LNCaP clone FGC (cell line): ENCODE data around the gene SPPL3.
A peak's percentile ranks its signal among the peaks of the same experiment; 100 is the strongest.

Source experiments
- DNase-seq: peaks from one replicate; pipeline ENCODE4 v3.0.0-alpha.2; 2011; ENCODE audit warnings: low read depth
- H3K4me3 ChIP-seq: 2 replicates; pipeline ENCODE4 v1.5.1; 2011; ENCODE audit warnings: mild to moderate bottlenecking, low read depth, low read length, control low read depth
- CTCF ChIP-seq: IDR thresholded peaks from 2 replicates; pipeline ENCODE4 v1.5.1; 2012; ENCODE audit warnings: mild to moderate bottlenecking; ENCODE audit not compliant: control insufficient read depth, insufficient read depth; ENCODE audit errors: extremely low read depth

SPPL3 gene

GRCh38 chr12:120720987-120721801 lies 183.0 kb downstream of the SPPL3 start:
- no peak for DNase-seq
- no peak for TF ChIP-seq CTCF
- no peak overlapping the region for H3K4me3 ChIP-seq

GRCh38 chr12:120720234-120720986 lies 183.7 kb downstream of the SPPL3 start:
- no peak for TF ChIP-seq CTCF
- DNase-seq = no peak
- no peak overlapping the region for H3K4me3 ChIP-seq

GRCh38 chr12:120719496-120720233 lies 184.5 kb downstream of the SPPL3 start:
- H3K4me3 ChIP-seq = no peak overlapping the region
- no peak for DNase-seq
- TF ChIP-seq CTCF = no peak

GRCh38 chr12:120719072-120719471 lies 185.1 kb downstream of the SPPL3 start:
- no peak for TF ChIP-seq CTCF
- no peak for DNase-seq
- no peak overlapping the region for H3K4me3 ChIP-seq

- H3K4me3 ChIP-seq = no peak overlapping the region
- DNase-seq = no peak
- no peak for TF ChIP-seq CTCF
Observed at GRCh38 chr12:120718055-120718454, 186.1 kb downstream of the SPPL3 start.

- H3K4me3 ChIP-seq = no peak overlapping the region
- DNase-seq = peak; percentile 42
- peak; percentile 74 for TF ChIP-seq CTCF
Observed at GRCh38 chr12:120713861-120714482, 190.2 kb downstream of the SPPL3 start.
